Fibroblast of skin of left biceps (primary cell): ENCODE data around the gene PRDX5.

ENCODE experiments used
- DNase-seq, 2 experiments: peaks; one replicate each; pipeline ENCODE4 v3.0.0-alpha.2; 2013; ENCODE audit warnings: low read depth in 2 of 2

The PRDX5 gene

GRCh38 chr11:64317961-64318765 is at the start of gene PRDX5:
PRDX5 (plus strand) TSS chr11:64318121; CDS start chr11:64318216, 95 bp downstream.
- peak; percentile 86 to 87 for DNase-seq

GRCh38 chr11:64268893-64269539 is 48.9 kb upstream of the PRDX5 start:
- DNase-seq: no peak

GRCh38 chr11:64269540-64270220 is 48.2 kb upstream of the PRDX5 start:
- peak; percentile 100 for DNase-seq

- no peak for DNase-seq
Observed at GRCh38 chr11:64275031-64275800, 42.7 kb upstream of the PRDX5 start.

- DNase-seq: no peak
Observed at GRCh38 chr11:64275841-64276240, 42.1 kb upstream of the PRDX5 start.

- DNase-seq: no peak
Observed at GRCh38 chr11:64276653-64277431, 41.1 kb upstream of the PRDX5 start.

GRCh38 chr11:64278576-64279190 is 39.2 kb upstream of the PRDX5 start:
- no peak for DNase-seq

GRCh38 chr11:64281957-64282770 is 35.8 kb upstream of the PRDX5 start:
- no peak for DNase-seq

GRCh38 chr11:64283092-64283491 is 34.8 kb upstream of the PRDX5 start:
- no peak for DNase-seq

GRCh38 chr11:64284048-64284961 is 33.6 kb upstream of the PRDX5 start, which contains the start of gene BAD:
BAD (minus strand) TSS chr11:64284665; CDS start chr11:64284368, 297 bp downstream.
- DNase-seq: peak; percentile 67 to 68

GRCh38 chr11:64284962-64285884 is 32.7 kb upstream of the PRDX5 start, which contains the start of gene GPR137:
GPR137 (plus strand) TSS chr11:64285848; CDS start chr11:64286525, 677 bp downstream.
- peak in 1 of 2 experiments; percentile 36 for DNase-seq

GRCh38 chr11:64285885-64286800 is 31.8 kb upstream of the PRDX5 start:
- DNase-seq: no peak

GRCh38 chr11:64286801-64287159 is 31.1 kb upstream of the PRDX5 start:
- DNase-seq: no peak

GRCh38 chr11:64287676-64288352 is 30.1 kb upstream of the PRDX5 start:
- DNase-seq: no peak

- no peak for DNase-seq
Observed at GRCh38 chr11:64288353-64288750, 29.6 kb upstream of the PRDX5 start.
